ENCODE results near the gene SLC35F3.

DNA sequence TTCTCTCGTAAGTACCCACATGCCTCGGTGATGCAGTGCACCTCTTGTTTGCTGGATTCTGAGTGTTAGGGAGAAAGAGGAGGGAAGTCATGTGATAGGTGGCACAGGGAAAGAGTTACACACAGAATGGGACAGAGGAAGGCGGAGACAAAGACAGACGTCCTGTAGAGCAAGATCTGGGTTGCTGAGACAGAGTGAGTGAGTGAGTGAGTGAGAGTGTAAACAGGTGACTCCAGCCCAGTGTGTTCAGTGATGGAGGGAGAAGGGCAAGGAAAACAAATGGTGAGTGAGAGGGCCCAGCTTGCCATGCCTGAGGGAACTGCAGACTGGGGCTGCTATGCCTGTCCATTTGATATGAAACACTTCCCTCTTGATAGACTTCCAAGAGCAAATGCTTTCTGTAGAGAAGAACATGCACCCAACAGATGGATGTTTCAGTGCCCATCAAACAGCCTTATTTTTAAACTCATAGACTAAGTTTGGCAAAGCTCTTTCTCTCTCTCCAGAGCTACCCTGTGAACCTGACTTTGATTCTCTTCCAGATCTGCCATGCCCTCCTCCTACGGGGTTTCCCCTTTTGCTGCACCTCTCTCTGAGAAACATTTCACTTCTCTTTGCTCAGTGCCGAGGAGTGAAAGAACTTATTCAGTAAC lies 258.9 kb downstream of the SLC35F3 start:
- TF ChIP-seq, protein P1, sequence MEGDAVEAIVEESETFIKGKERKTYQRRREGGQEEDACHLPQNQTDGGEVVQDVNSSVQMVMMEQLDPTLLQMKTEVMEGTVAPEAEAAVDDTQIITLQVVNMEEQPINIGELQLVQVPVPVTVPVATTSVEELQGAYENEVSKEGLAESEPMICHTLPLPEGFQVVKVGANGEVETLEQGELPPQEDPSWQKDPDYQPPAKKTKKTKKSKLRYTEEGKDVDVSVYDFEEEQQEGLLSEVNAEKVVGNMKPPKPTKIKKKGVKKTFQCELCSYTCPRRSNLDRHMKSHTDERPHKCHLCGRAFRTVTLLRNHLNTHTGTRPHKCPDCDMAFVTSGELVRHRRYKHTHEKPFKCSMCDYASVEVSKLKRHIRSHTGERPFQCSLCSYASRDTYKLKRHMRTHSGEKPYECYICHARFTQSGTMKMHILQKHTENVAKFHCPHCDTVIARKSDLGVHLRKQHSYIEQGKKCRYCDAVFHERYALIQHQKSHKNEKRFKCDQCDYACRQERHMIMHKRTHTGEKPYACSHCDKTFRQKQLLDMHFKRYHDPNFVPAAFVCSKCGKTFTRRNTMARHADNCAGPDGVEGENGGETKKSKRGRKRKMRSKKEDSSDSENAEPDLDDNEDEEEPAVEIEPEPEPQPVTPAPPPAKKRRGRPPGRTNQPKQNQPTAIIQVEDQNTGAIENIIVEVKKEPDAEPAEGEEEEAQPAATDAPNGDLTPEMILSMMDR (IDR thresholded peaks at IDR 0.05): no peak
- TF ChIP-seq POLR2A (IDR thresholded peaks at IDR 0.05): no peak

Measured in ovary (tissue), 3 donors.